ENCODE data around the gene MTG2.

- TF ChIP-seq EZH2 (IDR thresholded peaks at IDR 0.05; ENCODE audit: low read length): no peak
- no peak for TF ChIP-seq CTCF (optimal IDR thresholded peaks at IDR 0.05 in 1 of 3, IDR thresholded peaks at IDR 0.05 in 1 of 3, conservative IDR thresholded peaks at IDR 0.05 in 1 of 3; ENCODE audit: extremely low read depth in 1 of 3, insufficient read depth in 2 of 3, low read length in 3 of 3)
Observed at GRCh38 chr20:62230696-62231095, 47.9 kb downstream of the MTG2 start.

All from keratinocyte (primary cell).